HG02885 (cell line): ENCODE measurements around the gene RHEB.

Source experiments
- ATAC-seq: cut with Tn5 transposase; IDR thresholded peaks from one replicate; pipeline ENCODE4 v1.9.1; 2021; ENCODE audit warnings: mild to moderate bottlenecking; ENCODE audit not compliant: unreplicated experiment, poor library complexity

RHEB gene

DNA sequence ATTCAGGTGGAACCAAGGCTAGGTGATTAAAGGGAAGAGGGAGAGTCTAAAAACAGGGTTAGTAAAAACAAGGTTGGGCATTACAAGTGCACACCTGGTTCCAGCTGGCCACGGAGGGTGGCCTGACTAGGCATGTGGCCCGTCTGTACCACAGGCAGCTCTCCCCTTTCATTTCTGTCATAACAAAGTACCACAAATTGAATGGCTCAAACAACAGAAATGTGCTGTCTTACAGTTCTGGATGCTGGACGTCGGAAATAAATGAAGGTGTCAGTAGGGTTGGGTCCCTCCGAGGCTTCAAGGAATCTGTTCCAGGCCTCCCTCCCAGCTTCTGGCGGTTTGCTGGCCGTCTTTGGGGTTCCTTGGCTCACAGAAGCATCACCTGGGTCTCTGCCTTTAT is 96.5 kb downstream of the RHEB start:
- ATAC-seq, result no peak

DNA sequence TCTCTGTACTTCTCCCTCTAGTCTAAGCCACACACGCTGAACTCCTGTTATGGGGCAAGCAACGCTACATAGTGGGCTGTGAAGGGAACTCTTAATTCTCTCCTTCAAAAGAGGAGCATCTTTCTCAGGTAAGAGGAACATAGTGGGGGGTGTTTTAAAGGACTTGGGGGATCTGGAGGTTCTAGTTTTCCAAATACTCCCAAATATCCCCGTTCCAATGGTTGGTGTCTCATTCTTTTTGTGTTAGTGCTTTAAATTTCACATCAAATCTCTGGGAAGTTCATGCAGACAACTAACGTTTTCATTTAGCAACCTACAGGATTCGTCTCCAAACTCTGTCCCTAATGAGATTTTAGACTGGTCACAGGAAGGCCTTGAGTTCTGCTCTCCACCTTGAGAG is 97.5 kb downstream of the RHEB start:
- no peak for ATAC-seq

GRCh38 chr7:151420144-151420543 is 99.6 kb downstream of the RHEB start:
- ATAC-seq, result no peak

DNA sequence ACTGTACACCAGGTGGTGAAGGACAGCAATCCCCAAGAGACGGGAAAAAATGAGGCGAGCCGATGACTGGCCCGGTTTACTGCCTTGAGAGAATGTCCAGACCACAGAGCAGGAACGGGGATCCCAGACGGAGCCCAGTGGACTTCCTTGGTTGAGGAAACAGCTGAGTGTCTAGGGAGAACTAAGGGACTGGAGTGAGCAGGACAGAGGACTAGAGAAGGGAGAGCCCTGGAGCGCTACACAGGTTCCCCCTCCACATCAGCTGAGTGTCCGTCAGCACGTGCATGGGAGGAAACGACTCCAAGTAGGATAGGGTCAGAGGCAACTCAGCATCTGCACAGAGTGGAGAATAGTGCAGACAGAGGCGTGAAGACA is 102.8 kb downstream of the RHEB start:
- ATAC-seq, result no peak

DNA sequence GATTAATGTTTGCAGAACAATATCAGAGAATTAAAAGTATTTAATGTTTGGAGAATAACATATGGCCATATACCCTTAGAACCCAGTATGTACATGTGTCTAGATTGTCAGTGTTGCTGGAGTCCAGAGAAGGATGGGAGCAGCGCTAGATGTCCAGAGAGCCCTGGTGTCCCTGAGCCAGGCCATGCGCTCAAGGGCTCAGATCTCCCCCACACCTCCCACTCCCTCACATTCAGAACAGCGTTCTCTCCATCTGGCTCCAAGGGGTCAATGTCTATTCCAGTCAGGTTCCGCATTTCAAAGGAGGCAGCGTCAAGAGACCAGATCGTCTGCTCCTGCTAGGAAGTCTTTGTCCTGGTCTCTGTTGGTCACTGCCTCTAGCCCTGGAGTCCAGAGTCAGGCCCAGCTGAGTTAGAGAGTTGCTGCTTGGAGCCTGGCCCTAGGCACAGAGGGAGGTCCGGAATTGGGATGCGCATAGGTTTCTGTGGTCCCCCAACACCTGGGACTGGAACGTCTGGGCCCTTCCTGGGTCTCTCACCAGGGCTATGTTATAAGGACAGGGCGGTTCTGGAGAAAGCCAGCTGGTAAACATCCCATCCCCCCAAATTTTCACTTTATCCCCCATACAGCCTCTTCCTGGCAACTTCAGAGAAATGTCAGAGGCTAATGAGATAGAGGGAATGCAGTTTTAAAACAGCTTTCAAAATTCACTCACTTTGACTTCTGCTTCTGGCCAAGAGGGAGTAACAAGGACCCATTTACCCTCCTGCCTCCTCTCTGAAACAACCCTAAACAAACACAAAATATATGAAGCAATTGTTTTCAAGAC is 103.4 kb downstream of the RHEB start:
- no peak for ATAC-seq
